Neuronal stem cell (in vitro differentiated cells): ENCODE measurements around the gene ELAVL1.

Experiments used
- DNase-seq: peaks from one replicate; pipeline ENCODE4 v3.0.0-alpha.2; 2013; ENCODE audit warnings: low spot score
- H2AFZ ChIP-seq: one replicate; pipeline ENCODE4 v1.6.1; 2013; ENCODE audit warnings: mild to moderate bottlenecking, low read length, inconsistent platforms
- H2AK5ac ChIP-seq: 2 replicates; pipeline ENCODE4 v1.6.1; 2013; ENCODE audit warnings: low read depth, mild to moderate bottlenecking, inconsistent platforms, low read length, moderate library complexity, mixed read lengths
- H2BK120ac ChIP-seq: 2 replicates; pipeline ENCODE4 v1.6.1; 2013; ENCODE audit warnings: low read depth, mild to moderate bottlenecking, inconsistent platforms, low read length, moderate library complexity, mixed read lengths
- H2BK12ac ChIP-seq: one replicate; pipeline ENCODE4 v1.6.1; 2013; ENCODE audit warnings: low read length, inconsistent platforms
- H2BK15ac ChIP-seq: 2 replicates; pipeline ENCODE4 v1.6.1; 2013; ENCODE audit warnings: mild to moderate bottlenecking, low read length, inconsistent platforms, mixed read lengths
- H2BK5ac ChIP-seq: one replicate; pipeline ENCODE4 v1.6.1; 2013; ENCODE audit warnings: inconsistent platforms, mild to moderate bottlenecking, low read length, moderate library complexity
- H3K14ac ChIP-seq: one replicate; pipeline ENCODE4 v1.6.1; 2013; ENCODE audit warnings: low read length, inconsistent platforms
- H3K18ac ChIP-seq: 2 replicates; pipeline ENCODE4 v1.6.1; 2013; ENCODE audit warnings: low read length, inconsistent platforms
- H3K23ac ChIP-seq: 2 replicates; pipeline ENCODE4 v1.6.1; 2013; ENCODE audit warnings: low read depth, mild to moderate bottlenecking, mixed read lengths, low read length, inconsistent platforms; ENCODE audit not compliant: poor library complexity
- H3K27ac ChIP-seq: replicated peaks from 3 replicates; pipeline ENCODE4 v1.5.1; 2013; ENCODE audit warnings: low read length, inconsistent platforms
- H3K27me3 ChIP-seq, 3 experiments: 2 replicates each; pipeline ENCODE4 v1.6.1; 2013; ENCODE audit warnings: low read length in 3 of 3, mild to moderate bottlenecking in 2 of 3, inconsistent platforms in 1 of 3, low read depth in 1 of 3, mixed read lengths in 1 of 3, moderate library complexity in 1 of 3; ENCODE audit not compliant: control insufficient read depth in 3 of 3, insufficient read depth in 3 of 3
- H3K36me3 ChIP-seq, 2 donors: replicated peaks in 1 of 2; 2 replicates each; pipeline ENCODE4 v1.6.1; 2013; ENCODE audit warnings: low read length in 2 of 2; ENCODE audit not compliant: control insufficient read depth in 2 of 2, insufficient read depth in 2 of 2
- H3K4ac ChIP-seq: 2 replicates; pipeline ENCODE4 v1.6.1; 2013; ENCODE audit warnings: inconsistent platforms, mild to moderate bottlenecking, low read length, moderate library complexity
- H3K4me1 ChIP-seq, 2 donors: 1 replicate in 1 of 2; 2 replicates in 1 of 2; pipeline ENCODE4 v1.6.1; 2013; ENCODE audit warnings: low read length in 2 of 2, low read depth in 1 of 2; ENCODE audit not compliant: control insufficient read depth in 2 of 2, insufficient read depth in 1 of 2
- H3K4me2 ChIP-seq: one replicate; pipeline ENCODE4 v1.6.1; 2013; ENCODE audit warnings: mild to moderate bottlenecking, low read length, inconsistent platforms; ENCODE audit not compliant: insufficient read depth, poor library complexity, severe bottlenecking
- H3K4me3 ChIP-seq, 2 donors: 2 replicates each; pipeline ENCODE4 v1.5.1; 2013; ENCODE audit warnings: low read length in 2 of 2, mild to moderate bottlenecking in 2 of 2, inconsistent platforms in 1 of 2, moderate library complexity in 1 of 2
- H3K79me1 ChIP-seq: one replicate; pipeline ENCODE4 v1.6.1; 2013; ENCODE audit warnings: low read depth, mild to moderate bottlenecking, inconsistent platforms, low read length, moderate library complexity
- H3K9ac ChIP-seq: one replicate; pipeline ENCODE4 v1.6.1; 2013; ENCODE audit warnings: mild to moderate bottlenecking, low read depth, low read length, inconsistent platforms; ENCODE audit not compliant: poor library complexity
- H3K9me3 ChIP-seq, 2 donors: replicated peaks in 1 of 2; 2 replicates each; pipeline versions ENCODE3 to v1.6.1; 2013; ENCODE audit warnings: low read length in 2 of 2, mild to moderate bottlenecking in 2 of 2, inconsistent platforms in 1 of 2, low read depth in 1 of 2, mixed read lengths in 1 of 2, moderate library complexity in 1 of 2; ENCODE audit not compliant: control insufficient read depth in 2 of 2, insufficient read depth in 1 of 2
- H4K8ac ChIP-seq: one replicate; pipeline ENCODE4 v1.6.1; 2013; ENCODE audit warnings: low read depth, mild to moderate bottlenecking, inconsistent platforms, low read length, moderate library complexity
- H4K91ac ChIP-seq: one replicate; pipeline ENCODE4 v1.6.1; 2013; ENCODE audit warnings: low read length, low read depth, mild to moderate bottlenecking, inconsistent platforms; ENCODE audit not compliant: poor library complexity
- WGBS, 2 donors: extraction: QIAGEN DNeasy Blood & Tissue Kit; methylation state at CpG; one replicate each; pipeline ENCODE4 v1.1.7; 2013; ENCODE audit warnings: missing lambda C conversion rate in 2 of 2, mixed read lengths in 1 of 2; ENCODE audit not compliant: insufficient read length in 2 of 2, insufficient replicate concordance in 1 of 2; ENCODE audit errors: extremely low coverage in 2 of 2; 5-methylcytosine and 5-hydroxymethylcytosine counted together

The ELAVL1 gene

GRCh38 chr19:7995810-7996158, 9.7 kb downstream of the ELAVL1 start:
- Histone ChIP-seq H3K27ac (no peak overlapping the region), H3K18ac (no peak overlapping the region), H4K8ac (no peak overlapping the region), H2AFZ (no peak overlapping the region), H2BK12ac (no peak overlapping the region), H3K9ac (no peak overlapping the region), H2BK5ac (no peak overlapping the region), H3K4me3 (no peak overlapping the region), H3K4me2 (no peak overlapping the region), H3K4me1 (peaks cover 0 to 1% of the 10 kb centered on the region in 2 donors), H3K9me3 (no peaks in the 10 kb centered on the region), H2AK5ac (no peak overlapping the region), H3K27me3 (no peaks in the 10 kb centered on the region), H2BK15ac (no peak overlapping the region), H4K91ac (no peak overlapping the region), H3K4ac (no peak overlapping the region), H3K36me3 (peaks cover 29 to 76% of the 10 kb centered on the region in 2 donors), H3K23ac (no peak overlapping the region), H3K79me1 (peaks cover 14% of the 10 kb centered on the region), H3K14ac (no peak overlapping the region), H2BK120ac (no peak overlapping the region)
- DNase-seq = no peak
- no CpG with 5 or more reads among the region's 3 CpGs for WGBS, 2 donors

GRCh38 chr19:7994928-7995809, 10.3 kb downstream of the ELAVL1 start:
- H3K27ac ChIP-seq = no peak overlapping the region
- no peaks in the 10 kb centered on the region for H3K27me3 ChIP-seq
- H4K8ac ChIP-seq = no peak overlapping the region
- no peak for DNase-seq
- no peak overlapping the region for H3K23ac ChIP-seq
- H3K4me2 ChIP-seq = no peak overlapping the region
- no peak overlapping the region for H2BK5ac ChIP-seq
- no CpG with 5 or more reads among the region's 9 CpGs for WGBS, 2 donors
- H4K91ac ChIP-seq = no peak overlapping the region
- no peak overlapping the region for H3K4me3 ChIP-seq
- no peak overlapping the region for H3K9ac ChIP-seq
- no peak overlapping the region for H2AK5ac ChIP-seq
- H3K79me1 ChIP-seq = peaks cover 12% of the 10 kb centered on the region
- H2BK120ac ChIP-seq = no peak overlapping the region
- H3K14ac ChIP-seq = no peak overlapping the region
- H3K9me3 ChIP-seq = no peaks in the 10 kb centered on the region
- H3K4me1 ChIP-seq = peaks cover 0 to 1% of the 10 kb centered on the region in 2 donors
- peaks cover 29 to 76% of the 10 kb centered on the region in 2 donors for H3K36me3 ChIP-seq
- no peak overlapping the region for H3K4ac ChIP-seq
- no peak overlapping the region for H3K18ac ChIP-seq
- H2AFZ ChIP-seq = no peak overlapping the region
- H2BK12ac ChIP-seq = no peak overlapping the region
- no peak overlapping the region for H2BK15ac ChIP-seq

- DNase-seq = no peak
- Histone ChIP-seq H4K8ac (no peak overlapping the region), H2BK120ac (no peak overlapping the region), H3K14ac (no peak overlapping the region), H3K4ac (no peak overlapping the region), H2AK5ac (no peak overlapping the region), H3K9me3 (no peaks in the 10 kb centered on the region), H2AFZ (no peak overlapping the region), H2BK15ac (no peak overlapping the region), H3K4me1 (peaks cover 0 to 1% of the 10 kb centered on the region in 2 donors), H2BK12ac (no peak overlapping the region), H4K91ac (no peak overlapping the region), H3K18ac (no peak overlapping the region), H3K27ac (no peak overlapping the region), H3K23ac (no peak overlapping the region), H3K36me3 (peaks cover 28 to 75% of the 10 kb centered on the region in 2 donors), H3K27me3 (no peaks in the 10 kb centered on the region), H3K79me1 (peaks cover 12% of the 10 kb centered on the region), H3K4me3 (no peak overlapping the region), H3K4me2 (no peak overlapping the region), H3K9ac (no peak overlapping the region), H2BK5ac (no peak overlapping the region)
- no CpG with 5 or more reads among the region's 6 CpGs for WGBS, 2 donors
These were observed 11.3 kb downstream of the ELAVL1 start for GRCh38 chr19:7994114-7994513.

- H2AFZ ChIP-seq = no peak overlapping the region
- peaks cover 0 to 1% of the 10 kb centered on the region in 2 donors for H3K4me1 ChIP-seq
- no peak overlapping the region for H3K4me3 ChIP-seq
- H3K23ac ChIP-seq = no peak overlapping the region
- H3K4me2 ChIP-seq = no peak overlapping the region
- H2BK15ac ChIP-seq = no peak overlapping the region
- H3K14ac ChIP-seq = no peak overlapping the region
- H2BK5ac ChIP-seq = no peak overlapping the region
- H3K18ac ChIP-seq = no peak overlapping the region
- H2AK5ac ChIP-seq = no peak overlapping the region
- H3K4ac ChIP-seq = no peak overlapping the region
- H3K9ac ChIP-seq = no peak overlapping the region
- H2BK120ac ChIP-seq = no peak overlapping the region
- H2BK12ac ChIP-seq = no peak overlapping the region
- no peaks in the 10 kb centered on the region for H3K27me3 ChIP-seq
- H4K8ac ChIP-seq = no peak overlapping the region
- no peak overlapping the region for H3K27ac ChIP-seq
- H3K79me1 ChIP-seq = peaks cover 17% of the 10 kb centered on the region
- no peaks in the 10 kb centered on the region for H3K9me3 ChIP-seq
- no CpG with 5 or more reads among the region's 11 CpGs for WGBS, 2 donors
- no peak for DNase-seq
- H3K36me3 ChIP-seq = peaks cover 31 to 75% of the 10 kb centered on the region in 2 donors
- H4K91ac ChIP-seq = no peak overlapping the region
These were observed 11.9 kb downstream of the ELAVL1 start for GRCh38 chr19:7993560-7993959.
